Stimulated activated CD8-positive, alpha-beta memory T cell treated with anti-CD3 and anti-CD28 coated beads, Interleukin-7, amount 100 ng/mL, for 24 hours (primary cell): ENCODE results near the gene PKDCC.

Experiments
- DNase-seq: peaks from one replicate; pipeline ENCODE4 v3.0.0-alpha.2; 2020; ENCODE audit warnings: low read depth

Gene PKDCC

DNA sequence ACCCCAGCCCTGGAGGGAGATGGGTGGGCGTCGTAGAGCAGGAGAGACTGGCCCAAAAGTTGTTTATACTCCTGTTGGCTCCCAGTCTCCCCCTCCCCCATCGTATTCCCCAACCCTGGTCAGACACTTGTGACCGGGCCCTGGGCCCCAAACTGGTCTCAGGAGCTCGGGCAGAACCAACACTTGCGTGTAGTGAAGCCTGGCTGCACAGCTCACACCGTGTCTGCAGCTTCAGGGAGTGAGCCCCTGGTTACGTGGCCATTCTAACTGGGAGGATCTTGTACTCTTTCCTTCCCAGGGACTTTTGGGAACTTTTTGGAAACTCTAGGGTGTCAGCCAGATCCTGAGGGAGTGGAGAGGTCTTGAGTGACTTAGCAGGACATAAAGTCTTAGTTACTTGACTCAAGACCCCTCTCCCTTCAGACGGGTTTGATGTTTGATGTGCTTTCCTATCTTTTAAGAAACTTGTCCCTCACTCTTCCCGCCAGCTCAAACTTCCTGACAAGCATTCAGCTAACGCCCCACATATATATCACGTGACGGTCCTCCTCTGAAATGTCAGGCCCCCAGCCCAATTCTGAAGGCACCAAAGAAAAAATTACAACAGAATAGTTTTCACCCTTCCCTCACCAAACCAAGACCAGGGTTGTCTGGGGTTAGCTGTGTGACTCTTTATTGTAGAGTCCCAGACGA is 2.3 kb downstream of the PKDCC start:
- DNase-seq, result no peak

DNA sequence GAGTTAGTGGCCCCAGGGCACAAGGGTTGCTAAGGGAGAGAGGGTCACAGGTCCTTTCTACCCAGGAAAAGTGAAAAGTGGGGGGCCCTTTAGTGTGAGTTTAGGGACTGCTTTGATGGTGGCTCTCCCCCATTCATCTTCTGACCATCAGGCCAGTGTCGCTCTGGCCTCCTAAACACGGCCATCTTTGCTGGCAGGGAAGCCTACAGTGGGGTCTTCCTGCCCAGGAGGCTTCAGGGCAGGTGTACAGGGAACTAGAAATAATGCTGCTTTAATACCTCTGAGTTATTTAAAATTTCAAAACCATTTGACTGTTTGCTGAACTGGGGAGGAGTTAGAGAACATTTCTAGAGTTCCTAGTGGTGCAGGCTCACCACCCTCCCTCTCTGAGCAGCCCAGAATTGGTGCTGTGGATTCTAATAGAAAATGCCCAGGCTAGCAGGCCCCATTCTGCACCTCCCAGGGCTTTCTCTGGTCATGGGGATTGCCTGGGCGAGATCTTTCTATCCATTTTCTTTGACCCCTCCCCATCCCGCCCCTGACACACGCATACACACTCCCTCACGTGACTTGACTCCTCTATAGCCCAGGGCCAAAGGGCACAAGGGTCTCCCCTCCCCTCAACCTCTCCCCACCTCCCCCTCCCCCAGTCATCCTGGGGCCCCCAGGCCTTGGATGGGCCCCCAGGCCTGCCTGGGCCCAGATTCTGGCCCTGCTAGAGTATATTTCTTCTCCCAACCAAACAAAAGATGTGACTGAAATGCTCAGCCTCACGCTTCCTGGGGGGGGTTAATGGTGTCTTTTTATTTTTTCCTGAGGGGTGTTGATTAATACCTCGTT is 3.1 kb downstream of the PKDCC start:
- DNase-seq, result no peak

GRCh38 chr2:42051543-42052235 is 3.9 kb downstream of the PKDCC start:
- no peak for DNase-seq

- DNase-seq, result no peak
Measured at GRCh38 chr2:42052702-42053481, 5.1 kb downstream of the PKDCC start.

DNA sequence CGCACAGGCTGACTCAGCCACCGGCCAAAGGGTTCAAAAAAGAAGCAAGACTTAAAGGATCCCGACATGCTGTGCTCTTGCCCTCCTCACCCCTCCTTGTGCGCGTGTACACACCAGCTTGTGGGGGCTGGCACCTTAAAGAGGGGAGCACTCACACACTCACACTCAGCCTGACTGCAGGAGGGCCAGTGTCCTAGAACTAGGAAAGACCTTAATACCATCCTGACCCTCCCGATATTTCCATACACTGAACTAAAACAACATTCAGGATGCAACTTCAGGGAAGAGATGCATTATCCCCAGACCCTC is 5.6 kb downstream of the PKDCC start:
- no peak for DNase-seq

DNA sequence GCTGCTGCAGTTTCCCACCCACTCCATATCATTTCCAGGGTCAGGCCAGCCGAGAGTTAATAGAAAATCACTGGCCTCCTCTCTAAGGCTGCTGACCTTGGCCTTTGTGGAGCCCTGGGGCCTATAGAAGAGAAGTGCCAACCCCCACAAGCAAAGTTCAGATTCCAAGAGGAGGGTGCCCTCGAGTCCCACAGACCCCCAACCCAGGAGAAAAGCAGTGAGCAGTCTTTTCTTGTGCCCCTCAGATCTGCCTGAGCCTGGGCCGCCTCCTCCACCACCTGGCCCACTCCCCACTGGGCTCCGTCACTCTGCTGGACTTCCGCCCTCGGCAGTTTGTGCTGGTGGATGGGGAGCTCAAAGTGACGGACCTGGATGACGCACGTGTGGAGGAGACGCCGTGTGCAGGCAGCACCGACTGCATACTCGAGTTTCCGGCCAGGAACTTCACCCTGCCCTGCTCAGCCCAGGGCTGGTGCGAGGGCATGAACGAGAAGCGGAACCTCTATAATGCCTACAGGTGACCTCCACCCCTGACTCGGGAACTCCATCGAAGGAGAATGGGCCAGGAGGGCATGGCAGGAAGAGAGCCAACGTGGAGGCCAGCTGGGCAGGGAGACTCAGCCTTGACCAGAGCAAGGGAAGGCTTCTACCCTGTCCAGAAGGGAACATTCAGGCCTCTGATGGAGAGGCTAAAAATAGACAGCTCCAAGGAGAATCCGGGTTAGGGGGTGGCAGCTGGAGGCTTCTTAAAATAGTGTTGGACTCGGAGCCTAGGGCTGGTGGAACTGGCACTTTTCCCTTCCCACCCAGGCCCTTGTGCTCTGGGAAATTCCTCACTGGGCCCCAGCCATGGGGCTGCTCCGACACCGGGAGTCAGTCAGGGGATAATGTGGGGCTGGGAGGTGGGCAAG is 6.2 kb downstream of the PKDCC start:
- no peak for DNase-seq

- no peak for DNase-seq
Measured at GRCh38 chr2:42054714-42055430, 7.1 kb downstream of the PKDCC start.

- no peak for DNase-seq
Measured at GRCh38 chr2:42055573-42056514, 8.0 kb downstream of the PKDCC start.

GRCh38 chr2:42057159-42057901 is 9.5 kb downstream of the PKDCC start:
- no peak for DNase-seq

GRCh38 chr2:42057902-42058450 is 10.2 kb downstream of the PKDCC start:
- no peak for DNase-seq

DNA sequence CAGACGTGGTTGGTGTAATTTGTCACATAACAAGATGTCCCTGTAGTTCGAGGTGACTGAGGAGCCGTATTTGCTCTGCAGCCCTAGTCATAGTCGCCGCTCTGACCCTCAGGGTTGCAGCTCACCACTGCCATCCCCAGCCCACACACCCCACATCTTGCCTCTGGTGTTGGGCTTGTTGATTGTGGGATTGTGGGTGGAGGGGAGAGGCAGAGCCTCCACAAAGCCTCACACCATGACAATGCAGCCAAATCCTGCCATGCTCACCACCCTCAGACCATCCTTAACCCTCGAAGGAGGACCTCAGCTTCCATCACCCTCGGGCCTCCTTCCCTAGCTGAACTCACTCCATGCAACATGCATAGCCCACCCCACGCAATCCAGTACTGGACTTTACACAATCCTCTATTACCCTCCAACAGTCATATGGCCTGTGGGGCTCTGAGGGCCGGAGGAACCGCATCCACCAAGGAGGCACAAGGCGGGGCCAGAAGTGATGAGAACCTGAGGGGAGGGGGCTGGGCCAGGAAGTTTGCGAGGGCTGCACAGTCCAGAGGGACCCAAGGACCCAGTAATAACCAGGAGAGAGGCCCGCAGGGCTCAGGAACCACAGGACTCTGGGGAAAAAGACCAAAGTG is 11.6 kb downstream of the PKDCC start:
- no peak for DNase-seq

- DNase-seq, result no peak
Measured at GRCh38 chr2:42060028-42060427, 12.2 kb downstream of the PKDCC start.

DNA sequence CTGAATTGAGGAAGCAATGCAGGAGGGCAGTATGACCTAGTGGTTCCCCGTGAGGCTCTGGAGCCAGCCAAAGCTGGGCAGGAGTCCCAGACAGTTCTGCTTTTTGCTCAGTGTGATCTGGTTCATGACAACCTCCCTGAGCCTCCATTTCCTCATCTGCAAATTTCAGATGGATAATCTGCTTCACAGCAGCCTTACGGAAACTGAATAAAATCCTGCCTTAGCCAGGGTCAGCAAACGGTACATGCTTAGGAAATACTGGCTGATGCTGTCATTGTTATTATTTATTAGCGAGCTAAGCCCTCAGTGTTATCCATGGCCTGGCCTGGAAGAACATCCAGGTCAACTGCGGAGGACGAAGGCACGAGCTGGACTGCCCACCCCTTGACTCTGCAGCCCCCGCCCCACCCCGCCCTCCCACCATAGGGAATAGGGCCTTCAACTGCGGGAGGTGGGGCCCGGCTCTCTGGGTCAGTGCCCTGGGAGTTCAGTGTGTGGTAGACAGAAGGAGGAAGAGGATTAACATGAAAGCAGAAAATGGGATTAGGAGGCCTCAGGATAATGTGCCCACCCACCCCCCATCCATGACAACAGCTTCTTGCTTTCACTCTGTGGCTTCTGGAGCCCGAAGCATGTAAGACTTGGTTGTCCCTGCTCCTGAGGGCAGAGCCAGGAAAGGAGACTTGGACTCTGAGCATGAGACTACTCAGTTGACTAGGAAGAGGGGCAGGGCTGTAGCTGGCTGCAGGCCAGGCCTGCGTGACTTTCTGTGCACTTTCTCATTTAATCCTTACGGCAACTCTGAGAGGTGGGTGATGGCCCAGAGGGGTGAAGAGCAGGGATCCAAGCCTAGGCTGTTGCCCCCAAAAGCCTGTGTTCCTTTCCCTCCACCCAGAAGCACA is 13.1 kb downstream of the PKDCC start:
- DNase-seq, result no peak

GRCh38 chr2:42061839-42062238 is 14.0 kb downstream of the PKDCC start:
- DNase-seq, result no peak

GRCh38 chr2:42063431-42064171 is 15.8 kb downstream of the PKDCC start:
- no peak for DNase-seq

GRCh38 chr2:42064417-42064942 is 16.7 kb downstream of the PKDCC start:
- no peak for DNase-seq
